Panc1 (cell line): ENCODE measurements around the gene JPH2. TPM values are rescaled to one million over a fixed set of nuclear protein-coding genes. Genes with fewer than 3 reads are reported as not detected.

ENCODE experiments used
- ATAC-seq: fragments of 200-7000 bp; cut with Tn5 transposase; 2 replicates; pipeline ENCODE4 v1.9.1; 2020; ENCODE audit warnings: mild to moderate bottlenecking, moderate library complexity
- BruUV-seq: library from RNA; stranded (reverse); fragments of 400-500 nt; replicated peaks from 2 replicates; lab custom pipeline; 2021; lab: Mats Ljungman, UMichigan
- CTCF ChIA-PET: fragments of 300-600 bp; sonication (Branson Sonifier 250); formaldehyde crosslinking; loops from one replicate; lab custom pipeline; 2022; ENCODE audit warnings: antibody characterized with exemption; lab: Charles Lee
- POLR2A ChIA-PET: fragments of 300-600 bp; sonication (Branson Sonifier 250); formaldehyde crosslinking; loops from one replicate; lab custom pipeline; 2022; ENCODE audit warnings: antibody characterized with exemption; lab: Charles Lee
- DNase-seq: peaks from one replicate; pipeline ENCODE4 v3.0.0-alpha.2; 2010; ENCODE audit warnings: low read depth, low spot score
- H3K27ac ChIP-seq: 2 replicates; pipeline ENCODE4 v1.5.1; 2011; ENCODE audit warnings: mild to moderate bottlenecking, low read length, inconsistent platforms
- H3K27me3 ChIP-seq: fragments of 200-500 bp; sonication (Bioruptor generic); 2 replicates; pipeline ENCODE4 v1.6.0; 2014; ENCODE audit warnings: low read length, inconsistent platforms; ENCODE audit not compliant: control insufficient read depth, insufficient read depth
- H3K36me3 ChIP-seq: fragments of 200-500 bp; sonication (Bioruptor generic); 2 replicates; pipeline ENCODE4 v1.5.1; 2014; ENCODE audit warnings: inconsistent platforms, mild to moderate bottlenecking, low read length, moderate library complexity; ENCODE audit not compliant: control insufficient read depth, insufficient read depth
- H3K4me1 ChIP-seq: 2 replicates; pipeline ENCODE4 v1.5.1; 2011; ENCODE audit warnings: inconsistent platforms, mild to moderate bottlenecking, low read length, moderate library complexity; ENCODE audit not compliant: control insufficient read depth, insufficient read depth
- H3K4me3 ChIP-seq, 2 experiments: 2 replicates each; pipeline ENCODE4 v1.5.1; 2011 to 2012; ENCODE audit warnings: low read depth in 2 of 2, low read length in 2 of 2, mild to moderate bottlenecking in 2 of 2, inconsistent platforms in 1 of 2, moderate library complexity in 1 of 2
- H3K9me3 ChIP-seq: fragments of 200-500 bp; sonication (Bioruptor generic); 2 replicates; pipeline ENCODE4 v1.5.1; 2014; ENCODE audit warnings: low read depth, mild to moderate bottlenecking, inconsistent platforms, low read length, moderate library complexity; ENCODE audit not compliant: control insufficient read depth, insufficient read depth
- POLR2AphosphoS5 ChIP-seq: IDR thresholded peaks from 2 replicates; pipeline ENCODE4 v1.6.1; 2012; ENCODE audit warnings: mild to moderate bottlenecking, low read depth, low read length, moderate library complexity
- SIN3A ChIP-seq: IDR thresholded peaks from 2 replicates; pipeline ENCODE4 v1.6.1; 2012; ENCODE audit warnings: low read depth, mild to moderate bottlenecking, low read length, moderate library complexity, borderline replicate concordance; ENCODE audit not compliant: insufficient read depth
- TCF7L2 ChIP-seq: IDR thresholded peaks from 2 replicates; pipeline ENCODE4 v1.6.1; 2011; ENCODE audit warnings: mild to moderate bottlenecking, low read depth, low read length, inconsistent platforms
- in situ Hi-C: cut with HindIII; loops from 2 replicates; pipeline ENCODE4 v1.10.0; 2016; ENCODE audit warnings: low sequenced_read_pairs, low pct_unique_long_range_greater_than_20kb
- intact Hi-C: fragments of 100-400 bp; cut with micrococcal nuclease; formaldehyde crosslinking; loops from one replicate; pipeline ENCODE4 v1.10.0; 2022; ENCODE audit not compliant: unreplicated experiment
- total RNA-seq: library from RNA; stranded (reverse); gene quantifications from one replicate; pipeline ENCODE4 v1.2.1, GENCODE V29; 2021; ENCODE audit not compliant: unreplicated experiment
- TF ChIP-seq, protein P1 (sequence below), 2 experiments: IDR thresholded peaks; 2 replicates each; pipeline ENCODE4 v1.6.1; 2011 to 2012; ENCODE audit warnings: low read depth in 2 of 2, control low read depth in 1 of 2, low read length in 1 of 2, mild to moderate bottlenecking in 1 of 2, moderate library complexity in 1 of 2; ENCODE audit not compliant: insufficient read depth in 1 of 2
- TF ChIP-seq, protein P2 (sequence below): fragments of 450-650 bp; IDR thresholded peaks from 2 replicates; pipeline ENCODE4 v1.5.1; 2017; ENCODE audit warnings: mild to moderate bottlenecking

JPH2 gene
- total RNA-seq, 1 experiment from 2014 or later, result 0.49 TPM

DNA sequence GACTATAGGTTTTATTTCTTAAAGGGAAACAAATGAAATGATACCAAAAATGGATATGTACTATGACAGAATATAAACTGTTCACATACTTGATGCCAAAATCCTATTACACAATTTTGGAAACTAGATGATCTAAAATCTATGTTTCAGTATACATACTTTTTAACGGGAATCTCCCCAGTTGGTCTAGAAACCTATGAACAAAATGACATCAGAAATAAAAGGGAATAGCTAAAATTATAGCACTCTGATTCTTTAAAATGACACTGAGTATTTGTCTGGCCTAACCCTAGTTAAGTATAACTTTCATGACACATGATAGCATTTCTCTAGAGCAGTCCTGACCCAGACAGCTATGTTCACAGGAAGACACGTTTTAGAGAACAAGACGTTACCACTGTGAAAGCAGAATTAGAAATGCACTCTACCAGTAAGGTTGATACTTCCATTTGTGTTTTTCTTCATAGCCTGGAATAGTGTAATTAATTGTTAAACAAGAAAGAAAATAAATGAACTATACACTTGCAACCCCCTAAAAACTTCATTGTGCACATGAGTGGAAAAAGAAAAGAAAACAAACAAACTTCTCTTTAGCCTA lies 20.2 kb upstream of the JPH2 start:
- no TSS peak for BruUV-seq
- intact Hi-C loops, result no loop called here
- H3K9me3 ChIP-seq, result no peaks in the 10 kb centered on the region
- no peaks in the 10 kb centered on the region for H3K27me3 ChIP-seq
- TF ChIP-seq SIN3A (no peak), POLR2AphosphoS5 (no peak), TCF7L2 (no peak)
- TF ChIP-seq, protein P1, sequence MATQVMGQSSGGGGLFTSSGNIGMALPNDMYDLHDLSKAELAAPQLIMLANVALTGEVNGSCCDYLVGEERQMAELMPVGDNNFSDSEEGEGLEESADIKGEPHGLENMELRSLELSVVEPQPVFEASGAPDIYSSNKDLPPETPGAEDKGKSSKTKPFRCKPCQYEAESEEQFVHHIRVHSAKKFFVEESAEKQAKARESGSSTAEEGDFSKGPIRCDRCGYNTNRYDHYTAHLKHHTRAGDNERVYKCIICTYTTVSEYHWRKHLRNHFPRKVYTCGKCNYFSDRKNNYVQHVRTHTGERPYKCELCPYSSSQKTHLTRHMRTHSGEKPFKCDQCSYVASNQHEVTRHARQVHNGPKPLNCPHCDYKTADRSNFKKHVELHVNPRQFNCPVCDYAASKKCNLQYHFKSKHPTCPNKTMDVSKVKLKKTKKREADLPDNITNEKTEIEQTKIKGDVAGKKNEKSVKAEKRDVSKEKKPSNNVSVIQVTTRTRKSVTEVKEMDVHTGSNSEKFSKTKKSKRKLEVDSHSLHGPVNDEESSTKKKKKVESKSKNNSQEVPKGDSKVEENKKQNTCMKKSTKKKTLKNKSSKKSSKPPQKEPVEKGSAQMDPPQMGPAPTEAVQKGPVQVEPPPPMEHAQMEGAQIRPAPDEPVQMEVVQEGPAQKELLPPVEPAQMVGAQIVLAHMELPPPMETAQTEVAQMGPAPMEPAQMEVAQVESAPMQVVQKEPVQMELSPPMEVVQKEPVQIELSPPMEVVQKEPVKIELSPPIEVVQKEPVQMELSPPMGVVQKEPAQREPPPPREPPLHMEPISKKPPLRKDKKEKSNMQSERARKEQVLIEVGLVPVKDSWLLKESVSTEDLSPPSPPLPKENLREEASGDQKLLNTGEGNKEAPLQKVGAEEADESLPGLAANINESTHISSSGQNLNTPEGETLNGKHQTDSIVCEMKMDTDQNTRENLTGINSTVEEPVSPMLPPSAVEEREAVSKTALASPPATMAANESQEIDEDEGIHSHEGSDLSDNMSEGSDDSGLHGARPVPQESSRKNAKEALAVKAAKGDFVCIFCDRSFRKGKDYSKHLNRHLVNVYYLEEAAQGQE (IDR thresholded peaks at IDR 0.05; ENCODE audit: insufficient read depth in 1 of 2, low read depth in 2 of 2, low read length in 1 of 2), result no peak
- TF ChIP-seq, protein P2, sequence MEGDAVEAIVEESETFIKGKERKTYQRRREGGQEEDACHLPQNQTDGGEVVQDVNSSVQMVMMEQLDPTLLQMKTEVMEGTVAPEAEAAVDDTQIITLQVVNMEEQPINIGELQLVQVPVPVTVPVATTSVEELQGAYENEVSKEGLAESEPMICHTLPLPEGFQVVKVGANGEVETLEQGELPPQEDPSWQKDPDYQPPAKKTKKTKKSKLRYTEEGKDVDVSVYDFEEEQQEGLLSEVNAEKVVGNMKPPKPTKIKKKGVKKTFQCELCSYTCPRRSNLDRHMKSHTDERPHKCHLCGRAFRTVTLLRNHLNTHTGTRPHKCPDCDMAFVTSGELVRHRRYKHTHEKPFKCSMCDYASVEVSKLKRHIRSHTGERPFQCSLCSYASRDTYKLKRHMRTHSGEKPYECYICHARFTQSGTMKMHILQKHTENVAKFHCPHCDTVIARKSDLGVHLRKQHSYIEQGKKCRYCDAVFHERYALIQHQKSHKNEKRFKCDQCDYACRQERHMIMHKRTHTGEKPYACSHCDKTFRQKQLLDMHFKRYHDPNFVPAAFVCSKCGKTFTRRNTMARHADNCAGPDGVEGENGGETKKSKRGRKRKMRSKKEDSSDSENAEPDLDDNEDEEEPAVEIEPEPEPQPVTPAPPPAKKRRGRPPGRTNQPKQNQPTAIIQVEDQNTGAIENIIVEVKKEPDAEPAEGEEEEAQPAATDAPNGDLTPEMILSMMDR, result no peak
- peak overlapping the region; percentile 93 for H3K27ac ChIP-seq
- H3K4me3 ChIP-seq, result peak overlapping the region in 1 of 2 experiments; percentile 100; a peak in 2 of 4 replicates
- peaks cover 12% of the 10 kb centered on the region for H3K36me3 ChIP-seq
- H3K4me1 ChIP-seq, result peaks cover 43% of the 10 kb centered on the region
- in situ Hi-C loops, result no loop called here
- ChIA-PET CTCF (no interaction called here), POLR2A (interaction anchor here (0.7 kb wide), 1 partner anchor 261 kb away, joined by 3 read pairs; no protein-coding TSS in a partner anchor)
- ATAC-seq (no peak), DNase-seq (no peak)

- POLR2A ChIA-PET, result no interaction called here
- Histone ChIP-seq H3K4me1 (peaks cover 36% of the 10 kb centered on the region), H3K36me3 (peaks cover 20% of the 10 kb centered on the region), H3K9me3 (no peaks in the 10 kb centered on the region), H3K27me3 (no peaks in the 10 kb centered on the region), H3K27ac (peak overlapping the region; percentile 2; the same call in 1 of the 2 replicates), H3K4me3 (no peak overlapping the region)
- CTCF ChIA-PET, result no interaction called here
- no TSS peak for BruUV-seq
- TF ChIP-seq, protein P1 (IDR thresholded peaks at IDR 0.05; ENCODE audit: insufficient read depth in 1 of 2, low read depth in 2 of 2, low read length in 1 of 2), result no peak
- TF ChIP-seq POLR2AphosphoS5 (no peak), SIN3A (no peak), TCF7L2 (no peak)
- TF ChIP-seq, protein P2, result no peak
- intact Hi-C loops, result no loop called here
- in situ Hi-C loops, result no loop called here
- no peak for ATAC-seq
- DNase-seq, result no peak
Measured at GRCh38 chr20:44206132-44206531, 19.1 kb upstream of the JPH2 start.
